DND-41 (cell line): ENCODE results near the gene HLF.

Experiments used
- ATAC-seq: fragments of 200-7000 bp; cut with Tn5 transposase; 3 replicates; pipeline ENCODE4 v1.9.1; 2021; ENCODE audit warnings: low read depth; ENCODE audit not compliant: insufficient read depth
- DNase-seq: peaks from one replicate; pipeline ENCODE4 v3.0.0-alpha.2; 2020
- H2AFZ ChIP-seq: 2 replicates; pipeline ENCODE4 v1.6.0; 2012; ENCODE audit warnings: low read depth, low read length
- H3K27ac ChIP-seq: 2 replicates; pipeline ENCODE4 v1.5.1; 2012; ENCODE audit warnings: low read length, inconsistent platforms
- H3K27me3 ChIP-seq: fragments of 200-600 bp; sonication (generic); 2 replicates; pipeline ENCODE4 v1.6.0; 2012; ENCODE audit warnings: low read length, mild to moderate bottlenecking, inconsistent platforms; ENCODE audit not compliant: insufficient read depth, poor library complexity
- H3K36me3 ChIP-seq: 2 replicates; pipeline ENCODE4 v1.5.1; 2012; ENCODE audit warnings: low read length, inconsistent platforms; ENCODE audit not compliant: insufficient read depth
- H3K4me1 ChIP-seq: 2 replicates; pipeline ENCODE4 v1.5.1; 2012; ENCODE audit warnings: mild to moderate bottlenecking, low read length; ENCODE audit not compliant: insufficient read depth
- H3K4me2 ChIP-seq: 2 replicates; pipeline ENCODE4 v1.6.0; 2012; ENCODE audit warnings: mild to moderate bottlenecking, moderate library complexity, low read length, inconsistent platforms; ENCODE audit not compliant: insufficient read depth
- H3K4me3 ChIP-seq, 2 experiments: fragments of 200-600 bp in 1 of 2; shearing (Covaris generic) in 1 of 2; 2 replicates each; pipeline ENCODE4 v1.5.1; 2012 to 2016; ENCODE audit warnings: inconsistent platforms in 2 of 2, low read length in 2 of 2, mild to moderate bottlenecking in 2 of 2, low read depth in 1 of 2, moderate library complexity in 1 of 2
- H3K79me2 ChIP-seq: 2 replicates; pipeline ENCODE4 v1.6.0; 2012; ENCODE audit warnings: low read length, inconsistent platforms; ENCODE audit not compliant: insufficient read depth
- H3K9ac ChIP-seq: 2 replicates; pipeline ENCODE4 v1.6.0; 2012; ENCODE audit warnings: low read depth, mild to moderate bottlenecking, inconsistent platforms, low read length, moderate library complexity
- H3K9me3 ChIP-seq: 2 replicates; pipeline ENCODE4 v1.5.1; 2012; ENCODE audit warnings: low read length, moderate library complexity, mild to moderate bottlenecking, inconsistent platforms; ENCODE audit not compliant: insufficient read depth, severe bottlenecking
- H4K20me1 ChIP-seq: 2 replicates; pipeline ENCODE4 v1.6.0; 2012; ENCODE audit warnings: low read length; ENCODE audit not compliant: insufficient read depth
- CTCF ChIP-seq: IDR thresholded peaks from 2 replicates; pipeline ENCODE4 v1.5.1; 2012; ENCODE audit warnings: borderline replicate concordance, low read length, moderate library complexity, mild to moderate bottlenecking; ENCODE audit not compliant: poor library complexity, severe bottlenecking; ENCODE audit errors: extremely low read depth
- EZH2 ChIP-seq: IDR thresholded peaks from 3 replicates; pipeline ENCODE4 v1.6.1; 2012; ENCODE audit warnings: borderline replicate concordance, low read depth, mild to moderate bottlenecking, moderate library complexity, low read length, inconsistent platforms; ENCODE audit not compliant: severe bottlenecking

The HLF gene

GRCh38 chr17:55266051-55266957 lies 1.5 kb downstream of the HLF start:
- Histone ChIP-seq H3K9me3 (no peaks in the 10 kb centered on the region), H2AFZ (no peak overlapping the region), H3K4me2 (no peak overlapping the region), H3K9ac (no peak overlapping the region), H3K36me3 (no peaks in the 10 kb centered on the region), H3K79me2 (no peaks in the 10 kb centered on the region), H3K4me1 (no peaks in the 10 kb centered on the region), H3K27ac (no peak overlapping the region), H3K27me3 (peaks cover 6% of the 10 kb centered on the region), H4K20me1 (no peaks in the 10 kb centered on the region), H3K4me3 (no peak overlapping the region)
- ATAC-seq (no peak), DNase-seq (no peak)
- TF ChIP-seq EZH2 = no peak
- no peak for TF ChIP-seq CTCF

GRCh38 chr17:55266958-55267688 lies 2.4 kb downstream of the HLF start:
- H2AFZ ChIP-seq = no peak overlapping the region
- H3K79me2 ChIP-seq = no peaks in the 10 kb centered on the region
- H3K36me3 ChIP-seq = no peaks in the 10 kb centered on the region
- H3K4me3 ChIP-seq = no peak overlapping the region
- H4K20me1 ChIP-seq = no peaks in the 10 kb centered on the region
- H3K27me3 ChIP-seq = peaks cover 3% of the 10 kb centered on the region
- no peak overlapping the region for H3K27ac ChIP-seq
- H3K4me1 ChIP-seq = no peaks in the 10 kb centered on the region
- no peak overlapping the region for H3K9ac ChIP-seq
- H3K9me3 ChIP-seq = no peaks in the 10 kb centered on the region
- H3K4me2 ChIP-seq = no peak overlapping the region
- no peak for DNase-seq
- TF ChIP-seq EZH2 = no peak
- no peak for TF ChIP-seq CTCF
- ATAC-seq = no peak

- Histone ChIP-seq H3K4me3 (no peak overlapping the region), H3K9me3 (no peaks in the 10 kb centered on the region), H3K79me2 (no peaks in the 10 kb centered on the region), H2AFZ (no peak overlapping the region), H3K36me3 (no peaks in the 10 kb centered on the region), H3K4me2 (no peak overlapping the region), H4K20me1 (no peaks in the 10 kb centered on the region), H3K27ac (no peak overlapping the region), H3K27me3 (peaks cover 3% of the 10 kb centered on the region), H3K4me1 (no peaks in the 10 kb centered on the region), H3K9ac (no peak overlapping the region)
- ATAC-seq = no peak
- TF ChIP-seq EZH2 (no peak), CTCF (no peak)
- DNase-seq = no peak
These were observed 3.3 kb downstream of the HLF start for GRCh38 chr17:55267777-55268648.
